Vagina (tissue), 2 donors: ENCODE results near the gene RXRG.

Experiments
- CTCF ChIP-seq, 3 experiments: fragments of 450-650 bp in 2 of 3; fragments of 200-600 bp in 1 of 3; sonication (generic) in 1 of 3; IDR thresholded peaks; one replicate each; pipeline ENCODE4 v1.5.1; 2017 to 2019; ENCODE audit warnings: antibody characterized with exemption in 3 of 3, mild to moderate bottlenecking in 2 of 3, moderate library complexity in 2 of 3
- POLR2A ChIP-seq, 2 donors: fragments of 450-650 bp; IDR thresholded peaks; one replicate each; pipeline ENCODE4 v1.6.1; 2017; ENCODE audit warnings: antibody characterized with exemption in 2 of 2, mild to moderate bottlenecking in 2 of 2, moderate library complexity in 2 of 2
- POLR2AphosphoS5 ChIP-seq, 2 donors: sonication (generic); formaldehyde crosslinking; IDR thresholded peaks; one replicate each; pipeline ENCODE4 v1.9.0; 2017; ENCODE audit warnings: antibody characterized with exemption in 2 of 2, mild to moderate bottlenecking in 2 of 2, low read depth in 1 of 2; ENCODE audit not compliant: insufficient read depth in 1 of 2

DNA sequence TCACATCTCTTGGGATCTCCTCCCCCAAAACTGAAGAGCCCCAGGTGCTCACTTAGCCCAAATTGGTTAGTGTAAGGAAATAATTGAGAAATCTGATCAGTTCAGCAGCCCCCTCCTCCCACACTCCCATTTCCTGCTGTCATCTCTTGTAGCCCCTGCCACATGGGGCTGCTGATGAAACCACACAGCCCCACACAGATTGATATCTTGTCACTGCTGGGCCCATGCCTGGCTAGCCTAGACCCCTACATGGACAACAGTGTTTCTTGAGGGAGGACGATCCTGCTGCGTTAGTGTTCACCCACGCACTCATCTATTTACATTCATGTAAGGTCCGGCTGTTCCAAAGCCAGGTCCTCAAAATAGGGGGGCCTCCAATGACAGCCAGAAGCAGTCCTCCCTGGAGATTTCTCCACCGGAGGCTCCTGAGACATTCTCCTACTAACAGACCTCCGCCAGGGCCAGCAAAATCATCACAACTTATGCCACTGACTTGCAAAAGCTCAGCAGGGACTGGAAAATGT, 23.9 kb upstream of the RXRG start:
- no peak for TF ChIP-seq CTCF (IDR thresholded peaks at IDR 0.05)
- no peak for TF ChIP-seq POLR2AphosphoS5 (IDR thresholded peaks at IDR 0.05; ENCODE audit: insufficient read depth in 1 of 2, low read depth in 1 of 2)
- TF ChIP-seq POLR2A (IDR thresholded peaks at IDR 0.05), result no peak
